Cardiac fibroblast (primary cell): Measurements from ENCODE around the gene CLCN6.

Experiments used
- DNase-seq, 2 donors: peaks; one replicate each; pipeline versions ENCODE4 v3.0.0 to v3.0.0-alpha.2; 2010; ENCODE audit warnings: low read depth in 2 of 2
- H3K4me3 ChIP-seq, 2 donors: replicated peaks in 1 of 2; 1 replicate in 1 of 2; 2 replicates in 1 of 2; pipeline ENCODE4 v1.5.1; 2011; ENCODE audit warnings: low read depth in 2 of 2, low read length in 2 of 2, mild to moderate bottlenecking in 2 of 2, moderate library complexity in 1 of 2
- CTCF ChIP-seq: IDR thresholded peaks from one replicate; pipeline ENCODE4 v1.5.1; 2011; ENCODE audit warnings: low read depth, mild to moderate bottlenecking, low read length, inconsistent platforms

The CLCN6 gene

GRCh38 chr1:11805422-11806306, at the start of gene CLCN6, which contains the start of gene MTHFR:
TSS of gene CLCN6 (plus strand) at chr1:11806191. CDS start at chr1:11806263, 72 bp downstream.
TSS of gene MTHFR (minus strand) at chr1:11805964. CDS start at chr1:11803116, 2,848 bp downstream.
- peak within 1 kb of the TSS; percentile 70 to 94 for H3K4me3 ChIP-seq
- peak; percentile 99 to 100 for DNase-seq
- no peak for TF ChIP-seq CTCF

- DNase-seq, result no peak
- H3K4me3 ChIP-seq, result no peak overlapping the region
- TF ChIP-seq CTCF, result no peak
These were observed 48.9 kb upstream of the CLCN6 start for GRCh38 chr1:11757047-11757446.

GRCh38 chr1:11759791-11760190, 46.2 kb upstream of the CLCN6 start:
- H3K4me3 ChIP-seq, result no peak overlapping the region
- no peak for TF ChIP-seq CTCF
- DNase-seq, result no peak

GRCh38 chr1:11761285-11761684, 44.7 kb upstream of the CLCN6 start:
- TF ChIP-seq CTCF, result no peak

GRCh38 chr1:11761988-11762406, 44.0 kb upstream of the CLCN6 start, which contains the start of gene C1orf167:
TSS of gene C1orf167 (plus strand) at chr1:11762193. CDS start at chr1:11764401, 2,208 bp downstream.
- no peak for DNase-seq

More at GRCh38 chr1:11761285-11761684, 44.7 kb upstream of the CLCN6 start:
- no peak overlapping the region for H3K4me3 ChIP-seq
- no peak for DNase-seq

GRCh38 chr1:11764115-11764514, 41.9 kb upstream of the CLCN6 start:
- TF ChIP-seq CTCF, result no peak
- DNase-seq, result no peak
- H3K4me3 ChIP-seq, result no peak overlapping the region

More at GRCh38 chr1:11761988-11762406, 44.0 kb upstream of the CLCN6 start, which contains the start of gene C1orf167:
- TF ChIP-seq CTCF, result no peak
- no peak within 1 kb of the TSS for H3K4me3 ChIP-seq
